HG03103 (cell line): ENCODE measurements around the gene NFIX.

Experiments used
- ATAC-seq: cut with Tn5 transposase; IDR thresholded peaks from one replicate; pipeline ENCODE4 v1.9.1; 2021; ENCODE audit warnings: low read depth; ENCODE audit not compliant: unreplicated experiment

The NFIX gene

GRCh38 chr19:13033819-13034611 lies 38.7 kb downstream of the NFIX start:
- ATAC-seq = no peak

DNA sequence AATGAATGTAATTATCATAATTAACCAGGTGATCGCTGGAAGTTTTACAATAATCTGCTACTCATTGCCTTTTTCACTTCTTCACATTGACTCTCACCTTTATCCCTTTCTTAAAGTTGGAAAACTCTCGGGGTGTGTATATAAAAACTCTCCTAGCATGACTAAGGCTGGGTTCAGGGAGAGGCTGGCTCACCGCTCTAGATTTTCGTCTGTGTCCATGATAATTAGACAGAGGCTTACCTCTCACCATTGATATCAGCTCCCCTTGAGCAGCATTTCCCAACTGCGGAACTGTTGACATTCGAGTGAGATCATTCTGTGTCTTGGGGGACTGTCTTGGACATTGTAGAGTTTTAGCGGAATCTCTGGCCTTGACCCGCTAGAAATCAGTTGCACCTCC lies 39.4 kb downstream of the NFIX start:
- ATAC-seq = no peak

- ATAC-seq = no peak
These were observed 40.6 kb downstream of the NFIX start for GRCh38 chr19:13035820-13036365.

GRCh38 chr19:13036366-13036976 lies 41.2 kb downstream of the NFIX start:
- no peak for ATAC-seq

DNA sequence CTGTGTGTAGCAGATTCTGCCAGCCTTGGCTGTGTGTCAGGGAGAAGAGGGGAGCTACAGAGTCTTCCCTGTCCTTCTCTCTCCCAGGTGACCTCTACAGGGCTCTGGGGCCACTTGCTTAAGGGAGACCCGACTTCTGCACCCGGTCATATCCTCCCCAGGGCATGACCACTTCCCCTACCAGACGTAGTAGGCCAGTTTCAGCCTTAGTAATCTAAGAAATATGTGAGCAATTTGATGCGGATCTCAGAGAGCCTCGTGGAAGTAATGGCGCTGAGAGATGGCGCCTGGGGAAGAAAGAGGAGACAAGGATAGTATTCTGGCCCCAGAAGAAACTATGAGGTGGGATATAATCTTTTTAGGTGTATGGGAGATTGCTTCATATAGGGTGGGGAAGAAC lies 41.9 kb downstream of the NFIX start:
- no peak for ATAC-seq

DNA sequence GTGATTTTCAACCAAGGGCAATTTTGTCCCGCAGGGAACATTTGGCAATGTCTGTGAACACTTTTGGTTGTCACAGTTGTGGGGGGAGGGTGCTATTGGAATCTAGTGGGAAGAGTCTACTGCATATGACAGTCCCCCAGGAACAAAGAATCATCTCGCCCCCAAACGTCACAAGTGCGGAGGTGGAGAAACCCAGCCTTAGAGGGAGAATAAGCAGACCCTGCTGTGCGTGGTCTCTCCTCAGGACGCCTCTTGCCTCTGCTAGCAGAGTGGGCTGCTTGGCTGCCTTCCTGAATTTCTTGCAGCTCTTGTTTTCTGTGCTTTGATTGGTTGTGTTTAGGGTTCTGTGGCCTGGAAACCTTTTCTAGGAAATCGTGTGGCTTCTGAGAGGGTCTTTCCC lies 42.5 kb downstream of the NFIX start:
- ATAC-seq = no peak

GRCh38 chr19:13038306-13039210 lies 43.3 kb downstream of the NFIX start:
- ATAC-seq = no peak

GRCh38 chr19:13039211-13039789 lies 44.0 kb downstream of the NFIX start:
- ATAC-seq = no peak

- no peak for ATAC-seq
These were observed 45.1 kb downstream of the NFIX start for GRCh38 chr19:13040232-13040947.

GRCh38 chr19:13040948-13041292 lies 45.6 kb downstream of the NFIX start:
- ATAC-seq = no peak

- no peak for ATAC-seq
These were observed 47.3 kb downstream of the NFIX start for GRCh38 chr19:13042443-13043130.

GRCh38 chr19:13043285-13043684 lies 48.0 kb downstream of the NFIX start:
- ATAC-seq = no peak

DNA sequence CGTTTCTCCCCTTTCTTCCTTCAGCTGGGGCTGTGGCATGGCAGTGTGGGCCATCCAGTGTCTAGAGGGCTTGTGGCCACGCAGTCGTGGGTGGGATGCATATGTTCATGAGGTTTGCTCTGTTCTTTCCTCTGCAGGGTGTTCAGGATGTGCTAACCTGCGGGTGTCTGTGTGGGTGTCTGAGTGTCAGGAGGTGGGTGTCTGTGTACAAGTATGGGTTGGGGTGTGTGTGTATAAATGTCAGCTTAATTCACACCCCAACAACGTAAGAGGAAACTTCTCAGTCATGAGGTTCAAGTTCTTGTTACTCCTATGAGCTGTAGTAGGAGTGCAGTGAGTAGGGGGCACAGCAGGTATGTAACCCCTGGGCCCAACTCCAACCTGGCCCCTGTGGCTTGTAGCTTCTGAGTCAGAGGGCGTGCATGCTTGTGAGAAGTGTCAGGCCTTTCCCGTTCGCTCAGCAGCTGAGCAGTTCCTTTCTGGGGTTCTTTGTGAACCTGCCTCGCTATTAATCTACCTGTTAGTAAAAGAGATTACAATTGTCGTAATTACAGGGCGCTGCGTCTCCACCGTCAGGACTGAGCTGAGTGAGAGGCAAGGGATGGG lies 49.1 kb downstream of the NFIX start:
- no peak for ATAC-seq

- ATAC-seq = no peak
These were observed 50.5 kb downstream of the NFIX start for GRCh38 chr19:13045812-13046211.

DNA sequence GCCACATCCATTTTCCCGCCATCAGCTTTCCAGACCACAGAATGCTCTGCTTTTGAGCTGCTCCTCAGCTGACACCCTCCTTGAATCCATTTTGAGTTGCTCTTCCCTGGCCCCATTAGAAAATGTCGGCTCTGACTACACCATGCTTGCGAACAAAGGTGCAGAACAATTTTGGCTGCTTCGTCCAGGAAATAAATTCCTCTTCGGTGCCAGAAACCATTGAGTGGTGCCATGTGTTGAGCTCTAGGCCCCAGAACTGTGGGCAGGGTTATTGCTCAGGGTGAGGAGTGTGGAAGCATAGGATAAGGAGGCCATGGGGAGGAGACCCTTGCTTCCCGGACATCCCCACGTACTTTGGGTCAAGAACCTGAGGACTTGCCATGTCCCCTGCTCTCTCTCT lies 52.1 kb downstream of the NFIX start:
- no peak for ATAC-seq

DNA sequence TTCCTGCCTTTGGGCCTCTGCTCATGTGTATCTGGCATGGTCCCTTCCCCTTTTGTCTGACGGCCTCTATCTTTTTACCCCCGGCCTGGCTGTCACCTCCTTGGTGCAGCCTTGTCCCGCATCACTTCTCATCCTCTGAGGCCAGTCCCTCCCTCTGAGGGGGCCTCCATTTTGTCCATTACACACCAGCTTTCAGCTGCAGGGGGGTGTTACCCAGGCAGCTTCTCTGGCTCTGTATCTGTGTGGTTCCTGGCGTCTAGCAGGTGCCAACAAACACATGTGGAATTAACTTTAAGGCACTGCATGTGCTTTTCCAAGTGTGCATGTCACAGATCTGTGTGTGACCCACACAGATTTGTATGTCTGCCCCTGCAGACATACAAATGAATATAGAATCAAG lies 55.0 kb downstream of the NFIX start:
- ATAC-seq = no peak

- no peak for ATAC-seq
These were observed 56.4 kb downstream of the NFIX start for GRCh38 chr19:13051557-13052165.

- no peak for ATAC-seq
These were observed 57.3 kb downstream of the NFIX start for GRCh38 chr19:13052447-13053175.
